Mesendoderm (in vitro differentiated cells): ENCODE data around the gene IGHMBP2.
"Not testable (repeated sequence)": the region's sequence is repeated elsewhere in the genome, so short reads cannot be mapped to it uniquely, and the experiment has no call there.

Experiments used
- DNase-seq: peaks from one replicate; pipeline ENCODE4 v3.0.0; 2013
- H2AK5ac ChIP-seq: 2 replicates; pipeline ENCODE4 v1.6.1; 2013; ENCODE audit warnings: low read length, inconsistent platforms
- H2BK120ac ChIP-seq: 2 replicates; pipeline ENCODE4 v1.6.1; 2013; ENCODE audit warnings: low read depth, mild to moderate bottlenecking, low read length, moderate library complexity, mixed read lengths
- H2BK15ac ChIP-seq: replicated peaks from 2 replicates; pipeline ENCODE4 v1.6.1; 2013; ENCODE audit warnings: low read depth, mild to moderate bottlenecking, moderate library complexity
- H2BK5ac ChIP-seq: 2 replicates; pipeline ENCODE4 v1.6.1; 2013; ENCODE audit warnings: low read length, inconsistent platforms
- H3K18ac ChIP-seq: 2 replicates; pipeline ENCODE4 v1.6.1; 2013; ENCODE audit warnings: mild to moderate bottlenecking, low read length, mixed read lengths
- H3K23ac ChIP-seq: one replicate; pipeline ENCODE4 v1.6.1; 2013; ENCODE audit warnings: low read length
- H3K27ac ChIP-seq: 2 replicates; pipeline ENCODE4 v1.5.1; 2013; ENCODE audit warnings: low read depth, mild to moderate bottlenecking, inconsistent platforms, low read length, moderate library complexity
- H3K27me3 ChIP-seq: 2 replicates; pipeline ENCODE4 v1.6.1; 2013; ENCODE audit warnings: low read length, control low read depth, mild to moderate bottlenecking, inconsistent platforms; ENCODE audit not compliant: insufficient read depth, poor library complexity
- H3K36me3 ChIP-seq: 2 replicates; pipeline ENCODE4 v1.6.1; 2013; ENCODE audit warnings: low read length, inconsistent platforms; ENCODE audit not compliant: control insufficient read depth, insufficient read depth
- H3K4ac ChIP-seq: one replicate; pipeline ENCODE4 v1.6.1; 2013; ENCODE audit warnings: low read depth, mild to moderate bottlenecking, low read length, moderate library complexity
- H3K4me1 ChIP-seq: 2 replicates; pipeline ENCODE4 v1.6.1; 2013; ENCODE audit warnings: low read depth, low read length, inconsistent platforms; ENCODE audit not compliant: control insufficient read depth
- H3K4me2 ChIP-seq: 2 replicates; pipeline ENCODE4 v1.6.1; 2013; ENCODE audit warnings: low read length
- H3K4me3 ChIP-seq: 2 replicates; pipeline ENCODE4 v1.5.1; 2013; ENCODE audit warnings: mild to moderate bottlenecking, low read length
- H3K56ac ChIP-seq: one replicate; pipeline ENCODE4 v1.6.1; 2013; ENCODE audit warnings: low read length
- H3K79me1 ChIP-seq: 2 replicates; pipeline ENCODE4 v1.6.1; 2013; ENCODE audit warnings: low read length, inconsistent platforms
- H3K79me2 ChIP-seq: 2 replicates; pipeline ENCODE4 v1.6.1; 2013; ENCODE audit warnings: mild to moderate bottlenecking, low read length; ENCODE audit not compliant: control insufficient read depth, insufficient read depth
- H3K9ac ChIP-seq: 2 replicates; pipeline ENCODE4 v1.6.1; 2013; ENCODE audit warnings: low read length, inconsistent platforms
- H4K5ac ChIP-seq: one replicate; pipeline ENCODE4 v1.6.1; 2013; ENCODE audit warnings: low read length
- H4K8ac ChIP-seq: one replicate; pipeline ENCODE4 v1.6.1; 2013; ENCODE audit warnings: low read depth, mild to moderate bottlenecking, control low read depth, low read length, moderate library complexity
- WGBS: extraction: QIAGEN DNeasy Blood & Tissue Kit; methylation state at CpG from one replicate; pipeline ENCODE4 v1.1.7; 2013; ENCODE audit warnings: low lambda C conversion rate, missing lambda C conversion rate; ENCODE audit not compliant: insufficient coverage; ENCODE audit errors: extremely low coverage; 5-methylcytosine and 5-hydroxymethylcytosine counted together

Gene IGHMBP2

DNA sequence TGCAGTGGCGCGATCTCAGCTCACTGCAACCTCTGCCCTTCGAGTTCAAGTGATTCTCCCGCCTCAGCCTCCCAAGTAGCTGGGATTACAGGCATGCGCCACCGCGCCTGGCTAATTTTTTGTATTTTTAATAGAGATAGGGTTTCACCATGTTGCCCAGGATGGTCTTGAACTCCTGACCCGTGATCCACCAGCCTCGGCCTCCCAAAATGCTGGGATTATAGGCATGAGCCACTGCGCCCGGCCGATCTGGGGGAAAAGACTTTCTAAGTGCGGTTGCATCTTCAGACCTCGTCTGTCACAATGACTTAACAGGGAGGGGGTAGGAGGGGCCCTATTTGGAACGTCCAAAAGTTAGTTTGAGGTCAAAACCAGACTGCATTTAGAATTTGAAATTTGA lies 18.9 kb upstream of the IGHMBP2 start:
- H3K56ac ChIP-seq, H3K4me3 ChIP-seq, H3K4ac ChIP-seq, H3K36me3 ChIP-seq, H2AK5ac ChIP-seq, H2BK5ac ChIP-seq, H2BK15ac ChIP-seq, H3K79me2 ChIP-seq, H3K27me3 ChIP-seq, H4K8ac ChIP-seq, H3K18ac ChIP-seq, H3K79me1 ChIP-seq, H3K9ac ChIP-seq, H3K4me1 ChIP-seq, H2BK120ac ChIP-seq, H3K27ac ChIP-seq, DNase-seq, H4K5ac ChIP-seq, H3K4me2 ChIP-seq, H3K23ac ChIP-seq: not testable (repeated sequence)
- WGBS = no CpG with 5 or more reads among the region's 15 CpGs

DNA sequence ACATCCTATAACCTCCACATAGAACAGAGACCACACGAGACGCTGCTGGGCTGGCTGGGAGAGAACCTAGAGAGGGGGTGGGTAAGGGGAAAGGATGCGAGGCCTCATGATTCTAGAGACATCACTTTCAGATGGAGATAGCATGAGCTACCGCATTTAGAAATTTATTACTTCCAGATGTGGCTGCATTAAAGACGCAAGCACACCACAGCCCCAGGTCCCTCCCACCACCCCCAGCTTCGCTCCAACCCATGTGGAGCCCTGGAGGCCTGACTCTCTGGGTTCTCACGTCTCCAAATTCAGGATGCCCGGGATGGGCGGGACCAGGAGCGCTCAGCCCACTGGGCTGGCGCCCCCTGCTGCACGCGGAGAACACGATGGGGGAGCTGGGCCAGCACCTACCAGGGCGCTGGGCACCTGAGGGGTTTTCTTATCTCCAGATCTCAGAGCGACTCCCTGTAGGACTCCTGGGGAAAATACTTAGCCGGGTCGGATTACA lies 13.7 kb upstream of the IGHMBP2 start:
- Histone ChIP-seq H2AK5ac (no peak overlapping the region), H3K4me1 (peaks cover 4% of the 10 kb centered on the region), H2BK5ac (no peak overlapping the region), H3K79me2 (no peaks in the 10 kb centered on the region), H3K18ac (no peak overlapping the region), H3K56ac (no peak overlapping the region), H3K4me2 (no peak overlapping the region), H4K8ac (no peak overlapping the region), H3K4me3 (no peak overlapping the region), H3K27ac (no peak overlapping the region), H3K23ac (no peak overlapping the region), H3K27me3 (no peaks in the 10 kb centered on the region), H4K5ac (no peak overlapping the region), H3K79me1 (no peaks in the 10 kb centered on the region), H3K36me3 (peaks cover 9% of the 10 kb centered on the region), H2BK120ac (no peak overlapping the region), H2BK15ac (no peak overlapping the region), H3K4ac (no peak overlapping the region), H3K9ac (no peak overlapping the region)
- DNase-seq = peak; percentile 80
- WGBS = no CpG with 5 or more reads among the region's 18 CpGs

DNA sequence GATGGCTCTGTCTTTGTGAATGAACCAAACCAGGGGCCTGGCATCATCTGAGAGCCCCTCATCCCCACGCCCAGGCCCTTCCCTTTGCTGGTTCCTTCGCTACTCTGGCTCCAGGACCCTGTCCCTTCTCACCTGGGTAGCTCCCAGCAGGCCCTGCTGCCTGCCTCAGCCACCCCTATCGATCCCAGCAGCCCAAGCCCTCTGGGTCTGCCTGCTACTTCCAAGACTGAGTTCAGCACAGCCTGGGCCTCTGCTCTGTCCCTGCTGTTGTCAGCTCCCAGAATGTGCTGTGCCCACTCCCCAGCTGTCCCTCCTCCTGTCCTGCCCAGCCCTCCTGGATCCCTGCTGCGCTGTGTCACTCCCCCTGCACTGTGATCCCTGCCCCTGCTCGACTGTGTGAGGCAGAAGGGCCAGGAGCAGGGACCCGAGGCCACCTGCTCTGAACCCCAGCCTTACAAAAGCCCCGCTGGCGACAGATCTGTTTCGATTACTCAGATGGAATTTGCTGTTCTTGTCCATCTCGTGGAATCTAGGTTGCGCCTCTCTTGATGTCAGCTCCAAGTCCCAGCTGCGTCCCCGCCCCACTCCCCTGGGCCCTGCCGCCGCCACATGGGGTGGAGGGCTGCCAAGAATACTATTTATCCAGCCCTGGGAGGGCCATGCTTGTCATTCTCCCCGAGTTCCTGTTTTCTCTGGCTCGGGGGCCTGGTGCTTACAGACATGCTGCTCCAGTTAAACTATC lies 13.0 kb upstream of the IGHMBP2 start:
- H3K36me3 ChIP-seq = peaks cover 9% of the 10 kb centered on the region
- peak overlapping the region; percentile 25 for H3K56ac ChIP-seq
- H2BK120ac ChIP-seq = no peak overlapping the region
- H3K27ac ChIP-seq = no peak overlapping the region
- peaks cover 4% of the 10 kb centered on the region for H3K4me1 ChIP-seq
- no peak overlapping the region for H3K23ac ChIP-seq
- no peak overlapping the region for H2BK5ac ChIP-seq
- DNase-seq = no peak
- no peak overlapping the region for H3K4ac ChIP-seq
- H3K18ac ChIP-seq = no peak overlapping the region
- H2AK5ac ChIP-seq = no peak overlapping the region
- no CpG with 5 or more reads among the region's 17 CpGs for WGBS
- H2BK15ac ChIP-seq = no peak overlapping the region
- H3K27me3 ChIP-seq = no peaks in the 10 kb centered on the region
- no peak overlapping the region for H3K9ac ChIP-seq
- H4K5ac ChIP-seq = no peak overlapping the region
- H4K8ac ChIP-seq = no peak overlapping the region
- no peaks in the 10 kb centered on the region for H3K79me2 ChIP-seq
- no peaks in the 10 kb centered on the region for H3K79me1 ChIP-seq
- no peak overlapping the region for H3K4me2 ChIP-seq
- H3K4me3 ChIP-seq = no peak overlapping the region

DNA sequence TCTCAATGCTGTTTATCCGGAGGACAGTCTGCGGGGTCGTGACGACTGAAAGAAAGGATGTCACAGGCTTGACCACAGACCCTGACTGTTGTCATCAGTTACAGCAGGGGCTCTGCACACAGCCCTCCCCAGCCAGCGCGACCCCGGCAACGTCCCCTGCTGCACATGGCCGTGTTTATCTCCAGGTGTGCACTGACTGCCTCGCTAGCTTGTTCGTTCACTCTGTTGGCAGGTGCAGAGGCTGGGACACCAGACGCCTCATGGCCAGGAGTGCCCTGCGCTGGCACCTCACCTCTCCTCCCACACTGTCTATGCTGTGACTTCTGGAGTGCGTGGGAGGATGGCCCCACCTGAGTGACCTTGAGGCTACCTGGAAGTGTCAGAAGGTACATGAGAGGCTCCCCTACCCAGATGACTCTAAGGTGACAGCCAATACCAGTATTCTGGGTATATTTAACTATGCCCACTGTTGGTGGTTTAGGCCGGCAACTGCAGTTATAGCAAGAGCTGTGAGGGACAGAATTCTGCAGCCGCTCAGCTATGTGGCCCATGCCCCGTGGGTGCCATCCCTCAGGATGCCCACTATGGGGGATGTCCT lies 12.2 kb upstream of the IGHMBP2 start:
- H3K9ac ChIP-seq = no peak overlapping the region
- H3K56ac ChIP-seq = no peak overlapping the region
- no peak overlapping the region for H2AK5ac ChIP-seq
- peaks cover 4% of the 10 kb centered on the region for H3K4me1 ChIP-seq
- H2BK15ac ChIP-seq = no peak overlapping the region
- no peak overlapping the region for H3K4ac ChIP-seq
- no peaks in the 10 kb centered on the region for H3K79me1 ChIP-seq
- H3K27ac ChIP-seq = no peak overlapping the region
- no CpG with 5 or more reads among the region's 17 CpGs for WGBS
- H4K5ac ChIP-seq = no peak overlapping the region
- no peak overlapping the region for H3K23ac ChIP-seq
- no peaks in the 10 kb centered on the region for H3K27me3 ChIP-seq
- no peak overlapping the region for H2BK120ac ChIP-seq
- no peak overlapping the region for H4K8ac ChIP-seq
- no peaks in the 10 kb centered on the region for H3K79me2 ChIP-seq
- no peak overlapping the region for H2BK5ac ChIP-seq
- peaks cover 11% of the 10 kb centered on the region for H3K36me3 ChIP-seq
- no peak for DNase-seq
- H3K4me2 ChIP-seq = no peak overlapping the region
- no peak overlapping the region for H3K18ac ChIP-seq
- no peak overlapping the region for H3K4me3 ChIP-seq

DNA sequence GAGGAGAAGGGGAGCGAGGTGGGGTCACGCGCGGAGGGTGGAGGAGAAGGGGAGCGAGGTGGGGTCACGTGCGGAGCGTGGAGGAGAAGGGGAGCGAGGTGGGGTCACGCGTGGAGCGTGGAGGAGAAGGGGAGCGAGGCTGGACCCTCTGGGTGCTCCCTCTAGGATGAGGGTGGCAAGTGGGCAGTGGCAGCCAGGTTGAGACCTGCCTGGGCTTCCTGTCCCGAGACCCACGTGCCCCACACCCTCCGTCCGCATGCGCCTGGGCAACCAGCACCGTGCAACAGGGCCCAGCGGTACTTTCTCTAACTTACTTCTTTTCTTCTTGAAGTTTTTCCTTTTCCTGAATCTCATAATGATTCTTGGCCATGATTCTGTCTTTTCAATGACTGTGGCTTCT lies 11.1 kb upstream of the IGHMBP2 start:
- Histone ChIP-seq H3K56ac (no peak overlapping the region), H3K4me1 (peaks cover 4% of the 10 kb centered on the region), H3K27me3 (no peaks in the 10 kb centered on the region), H2BK5ac (no peak overlapping the region), H3K9ac (no peak overlapping the region), H3K27ac (no peak overlapping the region), H3K4me2 (no peak overlapping the region), H2BK120ac (no peak overlapping the region), H3K36me3 (peaks cover 18% of the 10 kb centered on the region), H4K5ac (no peak overlapping the region), H2AK5ac (no peak overlapping the region), H3K18ac (no peak overlapping the region), H3K79me2 (no peaks in the 10 kb centered on the region), H4K8ac (no peak overlapping the region), H3K4ac (no peak overlapping the region), H2BK15ac (no peak overlapping the region), H3K79me1 (no peaks in the 10 kb centered on the region), H3K23ac (no peak overlapping the region), H3K4me3 (no peak overlapping the region)
- DNase-seq = no peak
- no CpG with 5 or more reads among the region's 20 CpGs for WGBS
